DMS 273 treated with DMSO at 0.1 percent for 48 hours (cell line): ENCODE data around the gene DPYD.
A peak's percentile ranks its signal among the peaks of the same experiment; 100 is the strongest.

Source experiments
- DNase-seq: peaks from one replicate; lab custom pipeline; 2025; lab: John Stamatoyannopoulos, UW

The DPYD gene

GRCh38 chr1:97202481-97203380 lies 718.1 kb downstream of the DPYD start:
- no peak for DNase-seq

- DNase-seq, result no peak
These were observed 719.2 kb downstream of the DPYD start for GRCh38 chr1:97201641-97202040.

- no peak for DNase-seq
These were observed 720.2 kb downstream of the DPYD start for GRCh38 chr1:97200595-97200994.

- no peak for DNase-seq
These were observed 723.9 kb downstream of the DPYD start for GRCh38 chr1:97196825-97197516.

GRCh38 chr1:97192872-97193572 lies 727.8 kb downstream of the DPYD start:
- DNase-seq, result no peak

- DNase-seq, result no peak
These were observed 730.5 kb downstream of the DPYD start for GRCh38 chr1:97190326-97190725.

GRCh38 chr1:97186381-97186780 lies 734.5 kb downstream of the DPYD start:
- DNase-seq, result no peak

- peak; percentile 43 for DNase-seq
These were observed 746.7 kb downstream of the DPYD start for GRCh38 chr1:97174039-97174704.

GRCh38 chr1:97170300-97170699 lies 750.5 kb downstream of the DPYD start:
- DNase-seq, result no peak

- DNase-seq, result no peak
These were observed 752.8 kb downstream of the DPYD start for GRCh38 chr1:97168056-97168455.

GRCh38 chr1:97167246-97167645 lies 753.6 kb downstream of the DPYD start:
- DNase-seq, result no peak

- no peak for DNase-seq
These were observed 754.2 kb downstream of the DPYD start for GRCh38 chr1:97166626-97167025.

GRCh38 chr1:97164276-97164639 lies 756.6 kb downstream of the DPYD start:
- DNase-seq, result no peak

- no peak for DNase-seq
These were observed 757.1 kb downstream of the DPYD start for GRCh38 chr1:97163591-97164275.

GRCh38 chr1:97160818-97161217 lies 760.0 kb downstream of the DPYD start:
- no peak for DNase-seq

- no peak for DNase-seq
These were observed 761.5 kb downstream of the DPYD start for GRCh38 chr1:97159342-97159741.

- DNase-seq, result no peak
These were observed 762.1 kb downstream of the DPYD start for GRCh38 chr1:97158691-97159096.

GRCh38 chr1:97157991-97158390 lies 762.8 kb downstream of the DPYD start:
- DNase-seq, result no peak

- no peak for DNase-seq
These were observed 769.2 kb downstream of the DPYD start for GRCh38 chr1:97151651-97152050.

GRCh38 chr1:97145321-97145956 lies 775.4 kb downstream of the DPYD start:
- DNase-seq, result no peak

GRCh38 chr1:97144527-97144926 lies 776.3 kb downstream of the DPYD start:
- no peak for DNase-seq
